HG03575 (cell line): ENCODE data around the gene TRABD2B.

ENCODE experiments used
- ATAC-seq: cut with Tn5 transposase; IDR thresholded peaks from one replicate; pipeline ENCODE4 v1.9.1; 2021; ENCODE audit not compliant: unreplicated experiment, insufficient number of reproducible peaks, low FRiP score; ENCODE audit errors: extremely low read depth

TRABD2B gene

GRCh38 chr1:47778280-47778679, 218.9 kb downstream of the TRABD2B start:
- ATAC-seq: no peak

- ATAC-seq: no peak
Measured at GRCh38 chr1:47777322-47777721, 219.9 kb downstream of the TRABD2B start.

- no peak for ATAC-seq
Measured at GRCh38 chr1:47776667-47777131, 220.5 kb downstream of the TRABD2B start.

- ATAC-seq: no peak
Measured at GRCh38 chr1:47774986-47775834, 222.0 kb downstream of the TRABD2B start.

GRCh38 chr1:47772960-47773682, 224.1 kb downstream of the TRABD2B start:
- no peak for ATAC-seq

GRCh38 chr1:47772281-47772680, 224.9 kb downstream of the TRABD2B start:
- ATAC-seq: no peak

GRCh38 chr1:47771751-47772150, 225.4 kb downstream of the TRABD2B start:
- ATAC-seq: no peak

- ATAC-seq: no peak
Measured at GRCh38 chr1:47769983-47770382, 227.2 kb downstream of the TRABD2B start.

GRCh38 chr1:47769295-47769694, 227.9 kb downstream of the TRABD2B start:
- ATAC-seq: no peak

GRCh38 chr1:47767741-47768100, 229.5 kb downstream of the TRABD2B start:
- no peak for ATAC-seq

GRCh38 chr1:47766832-47767740, 230.1 kb downstream of the TRABD2B start:
- no peak for ATAC-seq

GRCh38 chr1:47765742-47766485, 231.3 kb downstream of the TRABD2B start:
- no peak for ATAC-seq

GRCh38 chr1:47765236-47765635, 231.9 kb downstream of the TRABD2B start:
- no peak for ATAC-seq

- ATAC-seq: no peak
Measured at GRCh38 chr1:47764461-47765046, 232.6 kb downstream of the TRABD2B start.

GRCh38 chr1:47763591-47764171, 233.5 kb downstream of the TRABD2B start:
- no peak for ATAC-seq

- ATAC-seq: no peak
Measured at GRCh38 chr1:47761974-47762373, 235.2 kb downstream of the TRABD2B start.

- ATAC-seq: no peak
Measured at GRCh38 chr1:47761201-47761930, 235.8 kb downstream of the TRABD2B start.
